ENCODE data around the gene SF3A1.

The SF3A1 gene

DNA sequence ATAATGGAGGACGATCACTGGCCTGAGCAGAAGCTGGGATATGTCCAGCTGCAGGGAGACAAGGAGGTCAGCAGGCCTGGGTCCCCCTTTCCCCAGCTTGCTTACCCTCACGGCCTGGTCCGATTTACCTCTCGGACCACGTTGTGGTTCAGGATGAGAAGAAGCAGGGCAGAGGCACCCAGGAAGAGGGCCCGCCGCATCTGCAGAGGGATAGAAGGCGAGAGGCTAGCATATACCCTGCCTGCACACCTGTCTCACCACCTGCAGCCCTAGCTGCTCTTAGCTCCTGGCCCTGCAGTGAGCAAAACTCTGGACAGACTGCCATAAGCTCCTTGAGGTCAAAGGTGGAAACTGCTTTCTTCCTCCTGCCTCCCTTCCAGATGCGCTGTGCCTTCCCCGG, 29.2 kb upstream of the SF3A1 start:
- DNase-seq (ENCODE audit: low spot score), result no peak

DNA sequence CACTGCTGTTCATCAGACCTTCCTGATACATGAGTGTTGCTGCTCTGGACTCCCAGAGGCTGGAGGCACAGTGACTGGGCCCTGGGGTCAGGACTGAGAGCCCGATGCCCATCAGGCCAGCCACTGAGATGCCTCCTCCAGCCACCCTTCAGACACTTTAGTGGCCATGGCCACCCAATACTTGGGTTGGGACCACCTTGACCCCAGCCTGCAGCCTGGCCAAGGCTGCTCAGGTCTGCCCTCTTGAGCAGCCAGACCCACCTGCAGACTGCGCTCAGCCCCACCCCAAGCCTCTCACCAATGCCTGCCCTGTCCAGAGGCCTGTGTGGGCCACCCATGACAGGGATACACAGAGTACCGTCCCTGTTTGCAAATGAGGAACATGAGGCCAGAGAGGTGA, 26.4 kb upstream of the SF3A1 start:
- no peak for DNase-seq (ENCODE audit: low spot score)

DNA sequence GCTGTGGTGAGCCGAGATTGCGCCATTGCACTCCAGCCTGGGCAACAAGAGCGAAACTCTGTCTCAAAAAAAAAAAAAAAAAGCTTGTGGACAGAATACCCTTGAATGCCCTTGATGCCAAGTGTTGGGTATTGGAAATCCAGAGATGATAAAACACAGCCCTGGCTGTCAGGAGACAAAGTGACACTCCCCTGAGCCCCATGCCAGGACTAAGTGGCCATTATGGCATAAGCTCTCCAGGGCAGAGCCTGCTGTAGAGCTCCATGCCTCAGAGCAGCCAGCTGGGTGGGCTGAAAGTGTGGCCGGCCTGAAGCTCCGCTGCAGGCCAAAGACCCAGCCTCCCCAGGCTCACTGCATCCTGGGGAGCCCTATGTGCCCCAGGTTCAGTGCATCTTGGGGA, 25.6 kb upstream of the SF3A1 start:
- DNase-seq (ENCODE audit: low spot score), result no peak

DNA sequence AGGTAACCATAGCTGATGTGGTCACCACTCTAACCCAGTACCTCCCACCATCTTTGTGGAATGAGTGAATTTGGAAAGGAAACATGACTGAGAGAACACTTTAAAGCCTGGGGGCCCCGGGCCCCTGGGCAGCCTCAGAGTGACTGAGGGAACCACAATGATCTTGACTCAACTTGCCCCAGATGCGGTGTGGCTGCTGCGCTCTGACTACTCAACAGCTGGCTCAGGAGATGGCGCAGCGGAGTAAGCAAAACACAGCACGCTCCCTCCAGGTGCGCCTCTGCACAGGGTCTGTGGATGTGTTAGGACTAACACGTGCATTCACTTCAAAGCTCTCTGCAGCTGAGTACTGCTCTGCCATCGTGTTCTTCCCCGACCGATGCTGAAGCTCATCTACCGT, 24.6 kb upstream of the SF3A1 start:
- DNase-seq (ENCODE audit: low spot score), result no peak

DNA sequence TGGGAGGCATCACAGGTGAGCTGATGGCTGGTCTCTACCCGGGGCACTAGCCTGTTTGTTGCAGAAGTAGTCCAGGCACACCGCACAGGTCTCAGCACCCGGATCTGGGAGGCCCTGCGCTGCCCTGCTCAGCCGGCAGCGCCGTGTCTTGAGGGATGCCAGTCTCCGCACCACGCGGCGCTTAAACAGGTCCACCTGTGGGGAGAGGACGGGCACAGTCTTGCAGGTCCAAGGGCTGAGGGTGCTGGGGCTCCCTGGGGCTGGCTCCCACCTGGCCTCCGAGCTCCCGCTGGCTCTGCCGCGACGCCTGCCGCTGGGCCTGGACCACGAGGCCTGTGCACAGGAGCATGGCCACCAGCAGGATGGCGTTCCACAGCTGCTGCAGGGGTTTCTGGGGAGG, 23.3 kb upstream of the SF3A1 start:
- DNase-seq (ENCODE audit: low spot score), result no peak

DNA sequence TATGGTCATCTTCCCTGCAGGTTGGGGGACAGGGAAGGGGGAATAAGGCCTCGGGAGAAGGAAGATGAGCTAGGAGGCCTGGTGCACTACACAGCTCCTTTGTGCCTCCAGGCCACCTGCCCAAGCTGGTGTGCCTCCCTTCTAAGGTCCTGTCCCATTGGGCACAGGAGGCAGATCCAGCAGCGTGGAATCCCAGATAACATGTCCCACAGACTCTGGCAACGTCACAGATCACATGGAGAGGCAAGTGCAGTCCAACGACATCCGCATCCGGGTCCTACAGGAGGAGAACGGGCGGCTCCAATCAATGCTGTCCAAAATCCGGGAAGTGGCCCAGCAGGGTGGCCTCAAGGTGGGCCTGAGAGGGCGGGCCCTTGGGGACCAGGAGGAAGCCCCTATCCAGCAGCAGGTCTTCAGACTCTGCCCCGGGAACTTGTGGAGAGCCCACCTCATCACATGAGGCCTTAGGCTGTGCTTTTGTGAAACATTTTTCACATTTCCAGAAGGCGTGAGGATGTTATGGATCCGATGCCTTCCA, 18.7 kb upstream of the SF3A1 start:
- DNase-seq (ENCODE audit: low spot score), result no peak

DNA sequence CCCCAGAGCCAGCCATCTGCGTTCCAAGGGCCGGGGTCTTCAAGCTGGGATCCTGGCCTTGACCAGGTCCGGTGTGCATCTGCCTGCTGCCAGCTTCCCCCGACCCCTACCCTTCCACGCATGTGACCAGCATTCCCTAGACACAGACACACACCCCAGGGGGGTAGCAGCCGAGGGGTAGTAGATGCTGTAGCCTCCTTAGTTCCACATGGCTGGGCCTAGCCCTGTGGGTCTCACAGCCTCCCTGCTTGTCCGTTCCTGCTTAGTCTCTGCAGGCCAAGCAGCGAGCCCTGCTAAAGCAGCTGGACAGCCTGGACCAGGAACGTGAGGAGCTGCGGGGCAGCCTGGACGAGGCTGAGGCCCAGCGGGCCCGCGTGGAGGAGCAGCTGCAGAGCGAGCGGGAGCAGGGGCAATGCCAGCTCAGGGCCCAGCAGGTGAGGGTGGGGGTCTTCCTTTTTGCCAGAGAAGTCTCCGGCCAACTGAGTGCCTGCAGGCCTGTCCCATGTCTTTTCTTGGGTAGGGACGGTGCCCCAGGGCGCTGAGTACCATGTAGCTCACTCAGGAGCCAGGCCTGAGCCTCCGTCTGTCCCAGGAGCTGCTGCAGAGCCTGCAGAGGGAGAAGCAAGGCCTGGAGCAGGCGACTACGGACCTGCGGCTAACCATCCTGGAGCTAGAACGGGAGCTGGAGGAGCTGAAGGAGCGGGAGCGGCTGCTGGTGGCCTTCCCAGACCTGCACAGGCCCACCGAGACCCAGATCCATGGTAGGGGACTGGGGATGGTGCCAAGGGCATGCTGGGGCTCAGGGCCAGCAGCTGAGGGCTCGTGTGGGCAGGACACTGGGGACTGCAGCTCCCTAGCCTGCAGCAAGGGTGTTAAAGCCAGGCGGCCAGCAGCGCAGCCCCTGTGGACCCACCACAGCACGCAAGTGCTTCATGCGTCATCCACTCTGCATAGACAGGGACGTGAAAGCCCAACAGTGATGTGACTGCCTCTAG, 16.9 kb upstream of the SF3A1 start:
- DNase-seq (ENCODE audit: low spot score), result no peak

DNA sequence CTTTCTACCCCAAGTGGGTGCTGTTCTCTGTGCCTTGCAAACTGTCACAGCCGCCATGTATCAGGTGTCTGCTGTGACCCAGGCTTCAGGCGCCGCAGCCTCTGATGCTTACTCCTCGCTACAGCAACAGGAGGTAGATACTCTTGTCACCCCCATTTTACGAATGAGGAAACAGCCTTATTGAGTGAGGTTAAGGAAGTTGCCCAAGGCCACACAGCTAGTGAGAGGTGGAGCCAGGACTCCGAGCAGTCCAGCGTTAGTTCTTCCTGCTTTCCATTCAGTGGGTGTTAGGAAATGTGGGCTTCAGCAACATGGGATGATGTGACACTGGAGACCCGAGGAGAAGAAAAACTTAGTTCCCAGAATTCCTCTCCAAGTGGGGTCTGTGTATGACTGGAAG, 16.2 kb upstream of the SF3A1 start:
- DNase-seq (ENCODE audit: low spot score), result no peak

DNA sequence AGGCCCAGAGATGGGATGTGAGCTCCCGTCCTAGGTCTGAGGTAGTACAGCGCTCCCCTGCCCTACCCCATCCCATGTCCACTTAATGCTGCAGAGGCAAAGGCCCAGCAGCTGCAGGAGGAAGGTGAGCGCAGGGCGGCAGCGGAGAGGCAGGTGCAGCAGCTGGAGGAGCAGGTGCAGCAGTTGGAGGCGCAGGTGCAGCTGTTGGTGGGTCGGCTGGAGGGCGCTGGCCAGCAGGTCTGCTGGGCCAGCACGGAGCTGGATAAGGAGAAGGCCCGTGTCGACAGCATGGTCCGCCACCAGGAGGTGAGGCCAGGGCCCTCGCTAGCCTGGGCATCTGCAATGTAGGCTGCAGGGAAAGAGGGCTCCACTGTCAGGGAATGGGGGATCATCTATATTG, 15.3 kb upstream of the SF3A1 start:
- no peak for DNase-seq (ENCODE audit: low spot score)

DNA sequence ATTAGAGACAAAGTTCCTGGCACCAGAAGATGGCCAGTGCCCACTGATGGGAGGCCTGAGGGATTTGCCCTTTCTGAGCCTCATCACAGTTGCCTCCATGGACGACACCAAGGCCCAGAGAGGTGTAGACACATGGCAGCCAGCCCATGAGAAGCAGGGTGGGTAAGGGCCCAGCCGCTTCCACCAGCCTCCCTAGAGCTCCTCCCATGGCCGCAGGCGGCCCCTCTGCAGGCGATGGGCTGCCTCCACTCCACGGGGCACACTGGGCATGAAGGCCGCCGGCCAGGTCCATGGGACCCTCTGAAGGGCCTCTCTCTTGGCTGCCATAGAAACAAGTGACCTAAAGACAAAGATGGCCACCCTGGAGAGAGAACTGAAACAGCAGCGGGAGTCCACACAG, 14.6 kb upstream of the SF3A1 start:
- no peak for DNase-seq (ENCODE audit: low spot score)

DNA sequence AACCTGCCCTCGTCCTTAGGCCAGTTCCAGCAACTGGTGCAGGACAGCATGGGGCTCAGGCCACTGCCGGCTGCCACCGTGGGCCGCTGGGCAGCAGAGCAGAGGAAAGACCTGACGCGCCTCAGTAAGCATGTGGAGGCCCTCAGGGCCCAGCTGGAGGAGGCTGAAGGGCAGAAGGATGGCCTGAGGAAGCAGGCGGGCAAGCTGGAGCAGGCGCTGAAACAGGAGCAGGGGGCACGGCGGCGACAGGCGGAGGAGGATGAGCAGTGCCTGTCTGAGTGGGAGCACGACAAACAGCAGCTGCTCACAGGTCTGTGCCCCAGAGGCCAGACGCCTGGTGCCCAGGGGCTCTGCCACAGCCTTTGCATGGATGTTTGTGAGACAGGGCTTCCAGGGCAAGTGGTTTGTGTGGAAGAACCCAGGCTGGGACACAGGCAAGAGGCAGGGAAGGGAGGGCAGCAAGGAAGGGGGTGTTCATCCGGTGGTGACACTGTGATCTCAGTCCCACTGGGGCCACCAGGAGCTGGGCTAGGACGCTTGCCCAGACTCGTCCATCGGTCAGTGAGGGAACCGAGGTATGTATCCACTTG, 14.0 kb upstream of the SF3A1 start:
- DNase-seq (ENCODE audit: low spot score), result no peak

DNA sequence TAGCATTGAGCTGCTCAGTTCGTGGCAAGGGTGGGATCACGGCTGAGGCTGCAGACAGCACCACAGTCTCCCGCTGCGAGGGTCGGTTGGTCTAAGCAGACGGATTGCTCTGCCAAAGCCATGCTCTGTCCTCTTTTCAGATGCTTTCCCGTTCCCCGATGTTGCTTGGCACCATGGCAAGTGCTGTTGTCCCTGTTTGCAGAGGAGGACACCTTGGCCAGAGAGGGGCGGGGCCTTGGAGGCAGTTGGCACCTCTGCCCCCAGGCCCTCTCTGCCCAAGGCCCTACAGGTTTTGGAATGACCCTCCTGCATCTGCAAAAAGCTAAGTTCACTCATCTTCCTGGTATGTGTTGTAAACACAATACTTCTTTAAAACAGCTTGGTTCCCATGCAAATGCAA, 11.7 kb upstream of the SF3A1 start:
- no peak for DNase-seq (ENCODE audit: low spot score)

DNA sequence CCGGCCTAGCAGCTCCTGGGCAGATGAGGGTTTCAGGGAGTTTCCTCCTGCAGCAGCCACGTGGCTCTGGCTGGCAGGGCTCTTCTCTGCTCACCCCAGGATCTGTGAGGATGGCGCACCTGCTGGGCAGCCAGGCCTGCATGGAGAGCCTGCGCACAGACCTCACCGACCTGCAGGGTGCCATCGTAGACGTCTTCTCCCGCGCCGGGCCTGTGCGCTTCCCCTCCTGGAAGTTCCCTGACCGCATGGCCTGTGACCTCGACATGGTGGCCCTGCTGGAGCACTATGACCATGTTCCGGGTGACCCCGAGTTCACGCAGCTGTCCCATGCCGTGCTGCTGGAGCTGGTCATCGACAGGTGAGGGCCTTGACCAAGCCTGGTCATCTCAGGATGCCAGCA, 9.2 kb upstream of the SF3A1 start:
- no peak for DNase-seq (ENCODE audit: low spot score)

DNA sequence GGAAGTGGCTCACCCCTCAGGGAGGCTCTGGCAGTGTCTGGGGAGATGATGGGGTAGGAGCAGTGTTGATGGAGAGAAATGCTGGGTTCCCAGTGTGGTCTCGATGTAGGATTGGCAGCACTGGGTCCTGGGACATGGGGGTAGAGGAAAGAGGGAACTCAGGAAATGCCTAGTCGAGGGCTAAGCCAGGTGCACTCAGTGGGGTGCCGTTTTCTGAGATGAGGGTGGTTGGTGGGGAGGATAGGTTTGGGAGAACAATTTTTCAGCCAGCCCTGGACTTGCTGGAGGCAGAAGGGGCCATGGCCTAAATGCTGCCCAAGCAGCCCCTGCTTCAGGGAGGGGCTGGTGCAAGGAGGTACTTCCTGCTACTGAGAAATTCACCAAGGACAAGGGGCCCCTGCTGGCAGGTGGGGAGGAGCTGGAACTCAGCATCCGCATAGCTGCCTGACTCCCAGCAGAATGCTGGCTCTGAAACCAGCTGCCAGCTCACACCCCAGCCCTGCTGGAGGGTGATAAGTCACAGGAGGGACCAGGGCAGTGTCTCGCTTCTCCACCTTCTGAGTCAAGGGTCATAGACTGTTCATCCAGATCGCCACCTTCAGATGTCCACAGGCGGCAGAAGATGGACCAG, 6.1 kb upstream of the SF3A1 start:
- no peak for DNase-seq (ENCODE audit: low spot score)

DNA sequence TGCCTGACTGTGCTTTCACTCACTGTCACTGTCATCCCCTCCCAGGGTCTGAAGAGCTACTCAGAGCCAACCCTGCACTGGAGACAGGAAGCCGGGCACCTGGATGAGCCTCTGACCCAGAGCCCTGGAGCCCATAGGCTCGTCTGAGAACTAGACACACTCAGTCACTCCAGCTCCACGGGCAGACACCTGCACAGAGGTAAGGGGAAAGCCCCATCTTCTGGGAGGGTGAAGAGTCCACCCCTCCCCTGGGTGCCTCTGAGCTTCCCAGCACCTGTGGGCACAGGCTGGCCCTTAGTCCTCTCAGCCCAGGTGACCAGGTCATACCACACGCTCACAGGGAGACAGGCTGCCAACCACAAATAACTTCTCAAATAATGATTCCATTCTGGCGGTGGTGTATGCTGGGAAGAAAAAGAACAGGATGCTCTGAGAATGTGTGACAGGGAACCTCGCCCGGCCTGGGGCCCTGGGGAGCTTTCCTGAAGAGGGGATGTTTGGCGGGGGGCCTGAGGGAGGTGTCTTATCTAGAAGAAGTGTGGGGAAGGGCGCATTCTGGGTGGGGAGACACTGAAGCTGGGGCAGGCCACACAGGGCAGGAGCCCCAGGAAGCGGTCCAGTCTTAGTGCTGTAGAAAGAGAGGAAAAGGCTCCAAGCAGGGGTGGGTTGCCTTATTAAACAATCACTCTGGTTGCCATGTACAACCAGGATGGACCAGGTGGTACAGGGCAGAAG, 5.4 kb upstream of the SF3A1 start:
- DNase-seq (ENCODE audit: low spot score), result no peak

DNA sequence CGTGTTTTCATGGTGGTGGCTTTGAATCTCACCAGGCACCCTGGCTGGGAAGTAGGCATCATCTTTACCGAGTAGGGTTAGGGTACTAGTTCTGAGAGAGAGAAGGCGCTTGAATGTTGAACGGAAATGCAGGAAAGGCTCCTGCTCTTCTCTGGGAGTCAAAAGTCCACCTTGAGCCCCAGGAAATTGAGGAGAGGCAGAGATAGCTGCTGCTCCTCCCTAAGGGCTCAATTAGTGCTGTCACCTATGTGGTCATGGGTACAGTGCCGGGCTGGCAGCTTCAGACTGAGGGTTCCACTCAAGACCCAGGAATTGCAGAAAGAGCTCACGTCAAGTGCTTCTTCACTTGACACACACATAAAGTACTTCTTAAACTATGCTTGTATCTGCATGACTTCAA, 1.8 kb upstream of the SF3A1 start:
- no peak for DNase-seq (ENCODE audit: low spot score)

DNA sequence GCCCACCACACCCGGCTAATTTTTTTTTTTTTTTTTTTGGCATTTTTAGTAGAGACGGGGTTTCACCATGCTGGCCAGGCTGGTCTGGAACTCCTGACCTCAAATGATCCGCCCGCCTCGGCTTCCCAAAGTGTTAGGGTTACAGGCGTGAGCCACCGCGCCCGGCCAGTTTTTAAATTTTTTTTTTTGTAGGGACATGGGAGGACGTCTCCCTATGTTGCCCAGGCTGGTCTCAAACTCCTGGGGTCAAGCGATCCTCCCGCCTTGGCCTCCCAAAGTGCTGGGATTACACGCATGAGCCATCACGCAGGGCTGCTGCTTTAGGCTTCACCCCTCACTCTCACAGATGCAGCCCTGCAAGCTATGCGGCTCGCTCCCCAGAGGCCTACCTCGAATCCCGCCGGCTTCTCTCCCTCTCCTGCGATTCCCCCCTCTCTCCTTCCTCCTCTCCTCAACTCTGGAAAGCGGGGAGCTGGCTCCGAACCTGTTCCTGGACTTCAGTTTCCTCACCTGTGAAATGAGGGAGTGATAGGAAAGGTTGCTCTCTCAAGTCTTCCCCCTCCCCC, 1.0 kb upstream of the SF3A1 start:
- DNase-seq (ENCODE audit: low spot score), result no peak

DNA sequence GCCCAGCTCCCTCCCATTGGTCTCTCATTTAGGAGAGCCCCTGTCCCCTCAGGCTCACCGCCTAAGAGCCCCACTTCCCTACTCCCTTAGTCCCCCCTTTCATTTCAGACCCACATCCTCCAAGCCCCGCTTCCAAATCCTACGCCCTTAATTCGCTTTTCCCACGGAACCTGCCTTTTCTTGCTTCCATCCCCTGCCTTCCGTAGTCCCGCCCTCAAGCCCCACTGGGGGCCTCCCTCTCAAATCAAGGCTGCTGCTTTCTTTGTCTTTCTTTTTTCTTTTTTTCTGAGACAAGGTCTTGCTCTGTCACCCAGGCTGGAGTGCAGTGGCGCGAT, 509 bp upstream of the SF3A1 start:
- no peak for DNase-seq (ENCODE audit: low spot score)

DNA sequence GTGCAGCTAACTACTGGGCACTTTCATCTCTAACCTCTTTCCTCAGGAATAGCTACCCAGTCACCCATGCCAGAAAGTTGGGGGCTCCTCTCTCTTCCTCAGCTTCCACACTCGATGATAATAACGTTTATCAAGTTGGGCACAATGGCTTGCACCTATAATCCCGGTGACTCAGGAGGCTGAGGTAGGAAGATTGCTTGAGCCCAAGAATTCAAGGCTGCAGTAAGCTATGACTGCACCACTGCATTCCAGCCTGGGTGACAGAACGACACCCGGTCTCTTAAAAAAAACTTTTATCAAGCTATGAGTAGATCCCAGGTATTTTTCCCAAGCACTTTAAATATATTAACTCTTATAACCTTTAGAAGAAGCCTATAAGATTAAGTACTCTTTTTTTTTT, 2.0 kb downstream of the SF3A1 start:
- DNase-seq (ENCODE audit: low spot score), result no peak

DNA sequence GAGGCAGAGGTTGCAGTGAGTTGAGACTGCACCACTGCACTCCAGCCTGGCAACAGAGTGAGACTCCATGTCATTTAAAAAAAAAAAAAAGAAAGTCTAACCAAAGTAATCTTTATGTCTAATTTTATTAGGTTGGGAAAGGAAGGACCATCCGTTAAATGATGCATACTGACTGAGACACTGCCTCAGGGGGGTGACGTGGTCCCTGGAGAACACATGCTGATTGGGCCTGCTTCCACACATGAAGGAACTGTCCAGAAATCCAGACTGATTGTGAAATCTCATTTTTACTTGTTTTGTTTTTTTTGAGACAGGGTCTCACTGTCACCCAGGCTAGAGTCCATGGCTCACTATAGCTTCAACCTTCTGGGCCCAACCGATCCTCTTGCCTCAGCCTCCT, 5.5 kb downstream of the SF3A1 start:
- no peak for DNase-seq (ENCODE audit: low spot score)

DNA sequence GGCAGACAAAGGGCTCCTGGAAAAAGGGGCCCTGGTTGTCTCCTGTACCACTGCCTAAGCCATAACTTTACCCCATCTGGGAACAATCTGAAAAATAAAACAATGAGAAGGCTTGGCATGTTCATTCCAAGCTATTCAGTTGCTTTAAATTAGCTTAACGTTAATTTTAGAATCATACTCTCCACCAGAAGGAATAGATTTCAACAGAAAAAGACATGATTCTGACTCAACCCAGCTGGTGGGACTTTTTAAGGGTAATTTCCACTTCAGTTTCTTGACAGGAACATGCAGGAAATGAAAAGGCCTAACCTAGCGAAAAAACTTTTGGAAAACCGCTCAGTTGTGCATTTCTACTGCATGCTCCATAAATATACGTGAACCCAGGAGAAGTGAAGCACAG, 7.9 kb downstream of the SF3A1 start:
- no peak for DNase-seq (ENCODE audit: low spot score)

DNA sequence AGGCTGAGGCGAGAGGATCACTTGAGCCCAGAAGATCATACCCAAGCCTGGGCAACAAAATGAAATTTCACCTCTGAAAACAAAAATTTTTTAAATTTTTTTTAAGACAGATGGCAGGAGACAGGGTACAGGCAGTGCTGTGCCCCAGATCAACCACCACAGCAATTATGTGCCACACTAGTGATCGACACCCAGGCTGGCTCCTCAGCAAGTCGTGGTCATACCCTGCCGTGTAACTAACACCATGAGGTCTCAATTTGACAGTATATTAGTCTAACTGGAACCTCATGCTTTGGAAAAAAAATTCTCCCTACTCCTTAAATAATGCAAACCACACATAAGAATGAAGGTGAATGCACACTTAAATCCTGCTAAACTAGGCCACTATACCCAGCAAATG, 8.3 kb downstream of the SF3A1 start:
- no peak for DNase-seq (ENCODE audit: low spot score)

Measured in CD4-positive, alpha-beta T cell treated with Interleukin-6 at 100 ng/mL for 8 hours (primary cell).